ENCODE measurements around the gene SETD5. TPM values are rescaled to one million over a fixed set of nuclear protein-coding genes. Genes with fewer than 3 reads are reported as not detected.
A peak's percentile ranks its signal among the peaks of the same experiment; 100 is the strongest.

Gene SETD5, protein sequence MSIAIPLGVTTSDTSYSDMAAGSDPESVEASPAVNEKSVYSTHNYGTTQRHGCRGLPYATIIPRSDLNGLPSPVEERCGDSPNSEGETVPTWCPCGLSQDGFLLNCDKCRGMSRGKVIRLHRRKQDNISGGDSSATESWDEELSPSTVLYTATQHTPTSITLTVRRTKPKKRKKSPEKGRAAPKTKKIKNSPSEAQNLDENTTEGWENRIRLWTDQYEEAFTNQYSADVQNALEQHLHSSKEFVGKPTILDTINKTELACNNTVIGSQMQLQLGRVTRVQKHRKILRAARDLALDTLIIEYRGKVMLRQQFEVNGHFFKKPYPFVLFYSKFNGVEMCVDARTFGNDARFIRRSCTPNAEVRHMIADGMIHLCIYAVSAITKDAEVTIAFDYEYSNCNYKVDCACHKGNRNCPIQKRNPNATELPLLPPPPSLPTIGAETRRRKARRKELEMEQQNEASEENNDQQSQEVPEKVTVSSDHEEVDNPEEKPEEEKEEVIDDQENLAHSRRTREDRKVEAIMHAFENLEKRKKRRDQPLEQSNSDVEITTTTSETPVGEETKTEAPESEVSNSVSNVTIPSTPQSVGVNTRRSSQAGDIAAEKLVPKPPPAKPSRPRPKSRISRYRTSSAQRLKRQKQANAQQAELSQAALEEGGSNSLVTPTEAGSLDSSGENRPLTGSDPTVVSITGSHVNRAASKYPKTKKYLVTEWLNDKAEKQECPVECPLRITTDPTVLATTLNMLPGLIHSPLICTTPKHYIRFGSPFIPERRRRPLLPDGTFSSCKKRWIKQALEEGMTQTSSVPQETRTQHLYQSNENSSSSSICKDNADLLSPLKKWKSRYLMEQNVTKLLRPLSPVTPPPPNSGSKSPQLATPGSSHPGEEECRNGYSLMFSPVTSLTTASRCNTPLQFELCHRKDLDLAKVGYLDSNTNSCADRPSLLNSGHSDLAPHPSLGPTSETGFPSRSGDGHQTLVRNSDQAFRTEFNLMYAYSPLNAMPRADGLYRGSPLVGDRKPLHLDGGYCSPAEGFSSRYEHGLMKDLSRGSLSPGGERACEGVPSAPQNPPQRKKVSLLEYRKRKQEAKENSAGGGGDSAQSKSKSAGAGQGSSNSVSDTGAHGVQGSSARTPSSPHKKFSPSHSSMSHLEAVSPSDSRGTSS (N-terminal part only)
- total RNA-seq (100 to 1,000 TPM; 103 to 105 TPM), total RNA-seq (108 to 120 reads per million in 2 donors)

DNA sequence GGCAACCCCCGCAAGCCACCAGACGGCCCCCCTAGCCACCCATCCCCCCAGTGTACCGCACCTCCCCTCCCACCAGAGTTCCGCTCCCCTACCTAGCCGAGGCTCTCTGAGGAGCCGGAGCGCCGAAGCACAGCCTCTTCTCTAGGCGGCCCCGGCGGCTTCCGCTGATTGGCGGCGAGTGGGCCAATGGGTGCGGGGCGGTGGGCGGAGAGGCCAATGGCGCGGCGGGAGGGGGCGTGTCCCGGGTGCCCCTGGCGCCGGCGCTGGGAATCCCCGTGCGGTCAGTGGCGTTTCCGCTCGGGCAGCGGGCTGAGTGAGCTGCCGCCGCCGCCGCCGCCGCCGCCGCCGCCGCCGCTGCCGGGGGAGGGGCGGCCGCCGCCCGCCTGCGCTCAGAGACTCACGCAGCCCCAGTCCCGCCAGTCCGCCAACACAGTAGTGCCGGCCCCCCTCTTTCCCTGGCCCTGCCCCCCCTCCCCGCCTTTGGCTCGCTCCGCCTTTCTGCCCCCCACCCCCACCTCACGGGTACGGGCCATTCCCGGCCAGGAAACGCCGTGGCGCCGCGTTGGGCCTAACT, at the start of gene SETD5:
Gene SETD5, plus strand, starts transcription at position 284 of the 574 bp plus-strand sequence. CDS start 31,324 bp downstream, outside the sequence.
- peak within 1 kb of the TSS; percentile 100 for H3K27ac Mint-ChIP-seq
- H3K9me3 ChIP-seq (ENCODE audit: control insufficient read depth, low read length, poor library complexity, severe bottlenecking): no peaks in the 10 kb centered on the region
- no peaks in the 10 kb centered on the region for H3K27me3 Mint-ChIP-seq
- H3K36me3 Mint-ChIP-seq (ENCODE audit: low read depth): peaks cover 6% of the 10 kb centered on the region
- H3K4me1 Mint-ChIP-seq: peaks cover 53% of the 10 kb centered on the region
- ATAC-seq: peak; percentile 67
- peak within 1 kb of the TSS; percentile 98 for H3K4me3 Mint-ChIP-seq
- peak; percentile 99 to 100 (median 100) for DNase-seq

DNA sequence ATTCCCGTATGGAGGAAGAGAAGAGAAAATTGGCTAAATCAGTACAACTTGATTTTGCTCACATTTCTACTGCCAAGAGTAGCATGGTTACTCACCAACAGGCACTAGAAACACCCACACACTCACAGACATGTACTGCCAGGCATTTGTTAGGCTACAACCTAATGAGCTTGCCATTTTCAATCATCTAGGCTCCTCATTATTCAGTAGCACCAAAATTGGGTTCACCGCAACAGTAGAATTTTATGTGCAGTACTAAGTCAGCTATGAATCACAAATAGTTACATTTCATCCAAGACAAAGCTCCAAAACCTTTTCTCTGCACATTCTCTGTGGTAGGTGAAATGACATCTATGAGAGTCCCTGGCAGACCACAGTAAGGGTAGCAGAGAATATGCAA, 49.5 kb upstream of the SETD5 start:
- H3K4me3 Mint-ChIP-seq: no peak overlapping the region
- H3K27ac Mint-ChIP-seq: no peak overlapping the region
- H3K9me3 ChIP-seq (ENCODE audit: control insufficient read depth, low read length, poor library complexity, severe bottlenecking): no peaks in the 10 kb centered on the region
- no peaks in the 10 kb centered on the region for H3K4me1 Mint-ChIP-seq
- no peaks in the 10 kb centered on the region for H3K36me3 Mint-ChIP-seq (ENCODE audit: low read depth)
- no peak for ATAC-seq
- DNase-seq: no peak
- H3K27me3 Mint-ChIP-seq: no peaks in the 10 kb centered on the region

DNA sequence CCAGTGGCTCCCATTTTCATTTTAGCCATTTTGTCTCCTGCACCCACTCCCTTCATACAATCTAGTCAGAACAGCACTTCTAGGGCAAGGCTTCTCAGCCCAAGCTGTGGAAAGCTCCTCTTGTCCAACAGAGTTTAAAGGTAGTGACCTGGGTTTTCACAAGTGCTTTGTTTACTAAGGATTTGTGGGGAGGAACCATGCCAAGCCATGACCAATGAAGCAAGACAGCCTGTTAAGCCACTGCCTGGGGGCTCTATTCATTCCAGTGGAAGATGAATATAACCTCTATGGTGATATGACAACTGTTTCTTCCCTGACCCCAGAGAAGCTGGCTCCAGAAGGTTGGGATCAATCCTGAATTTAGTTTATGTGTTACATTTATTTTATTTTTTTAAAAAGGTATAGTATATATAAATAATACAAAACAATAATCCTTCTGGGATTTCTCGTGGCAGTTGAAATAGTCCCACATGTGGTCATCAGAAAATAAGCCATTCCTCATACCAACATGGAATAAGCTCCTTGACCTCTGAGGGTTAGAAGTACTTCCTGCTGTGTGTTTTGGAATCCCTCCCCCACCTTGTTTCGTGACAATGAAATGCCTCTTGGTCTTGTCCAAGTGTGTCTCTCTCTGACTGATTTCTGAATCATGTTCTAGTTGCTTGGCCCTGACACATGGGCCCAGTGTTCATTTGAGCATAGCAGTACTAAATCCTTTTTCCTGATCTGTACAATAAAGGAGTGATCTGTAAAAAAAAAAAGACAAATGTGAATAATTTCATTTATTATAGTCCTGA, 47.9 kb upstream of the SETD5 start:
- Mint-ChIP-seq H3K27ac (no peak overlapping the region), H3K4me3 (no peak overlapping the region), H3K36me3 (ENCODE audit: low read depth) (no peaks in the 10 kb centered on the region), H3K4me1 (peaks cover 10% of the 10 kb centered on the region), H3K27me3 (no peaks in the 10 kb centered on the region)
- no peaks in the 10 kb centered on the region for H3K9me3 ChIP-seq (ENCODE audit: control insufficient read depth, low read length, poor library complexity, severe bottlenecking)
- no peak for ATAC-seq
- no peak for DNase-seq

DNA sequence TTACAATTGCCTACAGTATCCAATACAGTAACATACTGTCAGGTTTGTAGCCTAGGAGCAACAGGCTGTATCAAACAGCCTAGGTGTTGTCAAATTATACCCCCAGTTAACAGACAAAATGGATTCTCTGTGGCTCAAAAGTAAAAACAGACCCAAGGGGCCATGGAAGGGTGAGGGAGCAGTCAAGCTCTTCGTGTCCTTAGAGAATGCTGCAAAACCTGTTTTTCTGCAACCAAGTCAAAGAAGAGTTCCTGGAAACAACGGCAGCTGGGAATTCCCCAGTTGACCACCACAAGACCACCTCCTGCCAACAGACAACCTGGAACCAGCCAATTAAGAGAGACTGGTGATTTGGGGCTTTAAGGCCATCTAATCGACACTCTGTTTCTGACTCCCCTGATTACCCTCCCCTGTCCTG, 45.7 kb upstream of the SETD5 start:
- Mint-ChIP-seq H3K27me3 (no peaks in the 10 kb centered on the region), H3K4me3 (no peak overlapping the region), H3K27ac (no peak overlapping the region), H3K36me3 (ENCODE audit: low read depth) (no peaks in the 10 kb centered on the region), H3K4me1 (peaks cover 19% of the 10 kb centered on the region)
- H3K9me3 ChIP-seq (ENCODE audit: control insufficient read depth, low read length, poor library complexity, severe bottlenecking): no peaks in the 10 kb centered on the region
- DNase-seq (no peak), ATAC-seq (no peak)

DNA sequence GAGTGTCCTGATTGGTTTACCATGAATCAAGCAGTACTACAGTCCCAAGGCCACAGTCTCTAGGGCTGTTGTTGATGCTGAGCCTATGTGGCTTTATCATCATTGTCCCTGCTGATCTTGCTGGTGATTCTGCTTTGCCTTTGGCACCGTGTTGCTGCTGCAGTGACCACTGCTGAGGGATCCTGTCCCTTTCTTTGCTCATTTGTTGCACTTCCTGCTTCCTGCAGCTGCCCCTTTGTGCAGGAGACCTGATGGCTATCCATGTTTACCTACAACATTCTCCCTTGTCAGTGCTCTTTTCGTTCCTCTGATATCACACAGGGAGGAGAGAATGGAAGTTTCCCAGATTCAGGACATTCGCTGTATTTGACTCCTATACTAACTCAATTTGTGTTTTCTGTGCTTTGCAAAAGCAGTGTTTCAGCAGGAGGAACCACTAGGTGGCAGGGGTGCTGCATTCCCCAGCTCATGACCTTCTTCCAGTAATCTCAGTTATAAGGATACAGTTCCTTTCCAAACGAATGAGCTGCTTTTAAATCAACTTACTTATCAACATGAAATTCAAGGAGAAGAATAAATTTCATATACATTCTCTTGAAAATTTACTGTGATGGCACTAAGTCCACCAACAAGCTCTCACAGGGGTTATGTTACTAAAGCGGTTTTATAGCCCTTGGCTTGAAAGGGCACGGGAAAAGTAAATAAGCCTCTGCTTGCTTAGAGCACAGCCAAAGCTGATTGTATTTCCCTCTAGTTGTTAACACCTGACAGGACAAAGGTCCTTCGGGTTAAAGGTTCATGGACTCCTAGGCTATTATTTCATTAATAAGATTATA, 44.3 kb upstream of the SETD5 start:
- Mint-ChIP-seq H3K27ac (peak overlapping the region; percentile 85), H3K4me3 (no peak overlapping the region), H3K27me3 (no peaks in the 10 kb centered on the region), H3K36me3 (ENCODE audit: low read depth) (no peaks in the 10 kb centered on the region), H3K4me1 (peaks cover 19% of the 10 kb centered on the region)
- no peaks in the 10 kb centered on the region for H3K9me3 ChIP-seq (ENCODE audit: control insufficient read depth, low read length, poor library complexity, severe bottlenecking)
- ATAC-seq (peak; percentile 77), DNase-seq (peak; percentile 27 to 47 (median 37))

DNA sequence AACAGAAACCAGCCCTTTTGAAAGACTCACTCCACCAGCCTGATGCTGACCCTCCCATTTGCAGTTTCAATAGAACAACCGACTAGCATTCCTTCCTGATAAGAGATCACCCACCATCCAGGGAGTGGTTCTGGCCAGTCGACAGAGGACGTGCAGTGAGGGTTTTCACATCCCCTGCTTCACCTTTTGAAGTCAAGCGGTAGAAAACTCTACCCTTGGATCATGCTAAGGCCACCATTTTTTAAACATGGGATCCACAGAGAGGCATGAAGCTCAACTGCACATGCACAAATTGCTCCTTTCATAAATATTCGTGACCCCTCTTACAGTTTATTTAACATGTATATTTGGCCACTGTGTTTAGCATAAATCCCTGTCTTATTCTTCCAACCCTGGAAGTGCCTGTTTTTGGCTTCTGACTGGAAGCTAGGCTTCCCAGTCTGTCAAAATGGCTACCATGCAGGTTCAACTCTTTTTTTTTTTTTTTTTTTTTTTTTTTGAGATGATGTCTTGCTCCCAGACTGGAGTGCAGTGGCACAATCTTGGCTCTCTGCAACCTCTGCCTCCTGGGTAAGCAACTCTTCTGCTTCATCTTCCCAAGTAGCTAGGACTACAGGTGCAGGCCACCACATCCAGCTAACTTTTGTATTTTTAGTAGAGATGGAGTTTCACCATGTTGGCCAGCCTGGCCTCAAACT, 35.6 kb upstream of the SETD5 start:
- Mint-ChIP-seq H3K27ac (peak overlapping the region; percentile 98), H3K4me1 (peaks cover 8% of the 10 kb centered on the region), H3K36me3 (ENCODE audit: low read depth) (peaks cover 3% of the 10 kb centered on the region), H3K4me3 (no peak overlapping the region), H3K27me3 (no peaks in the 10 kb centered on the region)
- DNase-seq: no peak
- no peaks in the 10 kb centered on the region for H3K9me3 ChIP-seq (ENCODE audit: control insufficient read depth, low read length, poor library complexity, severe bottlenecking)
- ATAC-seq: no peak

DNA sequence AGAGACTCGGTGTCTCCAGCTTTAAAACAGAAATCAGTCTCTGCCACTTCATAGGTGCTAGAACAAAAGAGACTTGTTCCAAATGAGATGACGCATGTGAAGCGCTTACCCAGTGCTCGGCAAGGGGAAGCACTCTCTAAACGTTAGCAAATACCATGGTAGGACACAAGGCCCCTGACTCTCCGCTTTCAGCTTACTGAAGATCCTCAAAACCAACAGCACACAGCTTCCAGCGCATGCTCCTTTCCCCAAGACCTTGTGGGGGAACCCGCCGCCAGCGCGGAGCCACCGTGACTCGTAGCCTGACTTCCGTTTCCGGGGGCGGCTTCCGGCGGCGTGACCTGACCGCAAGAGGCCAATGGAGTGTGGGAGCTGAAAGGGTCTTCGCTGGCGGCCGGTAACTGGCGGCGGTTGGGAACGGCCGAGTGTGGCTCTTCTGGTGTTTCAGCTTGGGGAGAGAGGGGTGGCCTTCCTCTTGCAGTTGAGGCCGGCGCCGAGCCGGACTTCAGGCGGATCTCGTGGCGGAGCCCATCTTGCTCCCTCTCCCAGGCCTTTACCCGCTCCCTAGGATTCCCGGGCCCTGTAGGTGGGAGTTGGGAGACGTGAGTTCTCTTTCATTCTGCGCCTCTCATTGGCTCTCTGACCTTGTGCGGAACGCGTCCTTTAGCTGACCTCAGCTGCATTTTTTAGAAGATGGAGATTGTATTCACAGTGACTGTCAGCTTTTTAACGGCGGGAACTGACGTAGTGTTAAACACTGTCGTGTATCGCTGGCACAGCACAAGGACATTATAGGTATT, 34.5 kb upstream of the SETD5 start, which contains the start of gene THUMPD3:
Gene THUMPD3, plus strand, starts transcription at position 324 of the 800 bp plus-strand sequence. CDS start 2,015 bp downstream, outside the sequence.
- peak; percentile 95 for ATAC-seq
- Mint-ChIP-seq H3K4me3 (peak within 1 kb of the TSS; percentile 97), H3K36me3 (ENCODE audit: low read depth) (peaks cover 3% of the 10 kb centered on the region), H3K4me1 (peaks cover 8% of the 10 kb centered on the region), H3K27ac (peak within 1 kb of the TSS; percentile 98), H3K27me3 (no peaks in the 10 kb centered on the region)
- DNase-seq: peak; percentile 78 to 82 (median 80)
- H3K9me3 ChIP-seq (ENCODE audit: control insufficient read depth, low read length, poor library complexity, severe bottlenecking): no peaks in the 10 kb centered on the region

DNA sequence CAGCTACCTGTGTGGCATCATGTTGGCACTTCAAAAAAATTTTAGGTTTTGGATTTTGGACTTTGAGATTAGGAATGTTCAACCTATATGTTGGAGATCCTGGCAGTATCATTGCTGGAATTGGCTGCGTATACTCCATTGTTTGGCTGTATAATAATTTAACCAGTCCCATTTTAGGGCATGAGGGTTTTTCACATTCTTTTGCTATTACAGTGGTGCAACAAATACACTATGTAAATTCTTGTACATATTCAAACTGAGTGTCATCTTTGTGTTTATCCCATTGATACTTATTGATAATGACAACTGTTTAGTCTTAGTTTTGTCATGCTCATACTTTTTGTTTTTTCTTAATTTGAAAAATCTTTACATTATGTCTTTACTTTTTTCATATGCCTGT, 27.9 kb upstream of the SETD5 start:
- ATAC-seq (no peak), DNase-seq (no peak)
- Mint-ChIP-seq H3K4me3 (no peak overlapping the region), H3K27ac (no peak overlapping the region), H3K4me1 (peaks cover 13% of the 10 kb centered on the region), H3K27me3 (no peaks in the 10 kb centered on the region), H3K36me3 (ENCODE audit: low read depth) (peaks cover 6% of the 10 kb centered on the region)
- H3K9me3 ChIP-seq (ENCODE audit: control insufficient read depth, low read length, poor library complexity, severe bottlenecking): no peaks in the 10 kb centered on the region

DNA sequence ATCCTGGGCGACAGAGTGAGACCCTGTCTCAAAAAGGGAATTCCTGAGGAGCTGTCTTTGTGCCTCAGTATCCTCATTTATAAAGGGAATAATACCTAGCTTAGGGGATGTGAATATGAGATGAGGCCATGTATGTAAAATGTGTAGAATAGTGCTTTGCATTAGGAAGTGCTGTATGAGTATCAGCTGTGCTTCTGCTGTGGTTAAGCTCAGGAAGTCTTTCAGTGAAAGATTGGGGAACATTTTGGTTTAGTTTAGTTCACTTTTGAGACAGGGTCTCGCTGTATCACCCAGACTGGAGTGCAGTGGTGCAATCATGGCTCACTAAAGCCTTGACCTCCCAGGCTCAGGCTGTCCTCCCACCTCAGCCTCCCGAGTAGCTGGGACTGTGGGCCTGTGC, 23.9 kb upstream of the SETD5 start:
- ATAC-seq (peak; percentile 39), DNase-seq (no peak)
- no peaks in the 10 kb centered on the region for H3K9me3 ChIP-seq (ENCODE audit: control insufficient read depth, low read length, poor library complexity, severe bottlenecking)
- Mint-ChIP-seq H3K27ac (no peak overlapping the region), H3K4me3 (no peak overlapping the region), H3K27me3 (no peaks in the 10 kb centered on the region), H3K4me1 (peaks cover 25% of the 10 kb centered on the region), H3K36me3 (ENCODE audit: low read depth) (peaks cover 17% of the 10 kb centered on the region)

DNA sequence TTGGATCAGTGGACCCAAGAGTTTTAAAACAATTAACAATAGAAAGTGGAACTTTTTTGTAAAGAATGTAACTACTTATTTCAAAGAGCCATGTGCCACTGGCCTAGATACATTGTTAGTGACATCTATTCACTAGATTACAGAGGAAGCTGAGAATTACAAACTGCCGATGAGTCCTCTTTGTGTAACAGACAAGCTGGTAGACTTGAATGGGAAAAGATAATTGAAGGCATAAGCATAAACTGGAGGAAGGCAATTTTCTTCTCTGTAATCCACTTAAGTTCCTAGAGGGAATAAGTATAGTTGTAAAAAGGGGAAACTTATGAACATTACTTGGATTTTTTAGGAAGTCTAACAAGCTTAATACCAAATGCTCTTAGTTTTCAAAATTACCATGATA, 19.4 kb upstream of the SETD5 start:
- H3K4me3 Mint-ChIP-seq: no peak overlapping the region
- no peaks in the 10 kb centered on the region for H3K27me3 Mint-ChIP-seq
- H3K27ac Mint-ChIP-seq: peak overlapping the region; percentile 51
- ATAC-seq: no peak
- H3K9me3 ChIP-seq (ENCODE audit: control insufficient read depth, low read length, poor library complexity, severe bottlenecking): no peaks in the 10 kb centered on the region
- no peak for DNase-seq
- H3K36me3 Mint-ChIP-seq (ENCODE audit: low read depth): peaks cover 13% of the 10 kb centered on the region
- H3K4me1 Mint-ChIP-seq: peaks cover 19% of the 10 kb centered on the region

Measured in T-helper 17 cell (primary cell).